Activated CD8-positive, alpha-beta memory T cell treated with anti-CD3 and anti-CD28 coated beads, Interleukin-2, amount 50 U/mL, for 24 hours (primary cell): ENCODE data around the gene ZNF532.

Experiments used
- DNase-seq: peaks from one replicate; pipeline ENCODE4 v3.0.0-alpha.2; 2020; ENCODE audit errors: extremely low read depth

ZNF532 gene

GRCh38 chr18:58947136-58947732, 82.6 kb downstream of the ZNF532 start:
- no peak for DNase-seq

GRCh38 chr18:58949031-58949430, 84.4 kb downstream of the ZNF532 start:
- no peak for DNase-seq

GRCh38 chr18:58951986-58952702, 87.5 kb downstream of the ZNF532 start:
- no peak for DNase-seq

- no peak for DNase-seq
Measured at GRCh38 chr18:58952858-58953257, 88.2 kb downstream of the ZNF532 start.

- DNase-seq = no peak
Measured at GRCh38 chr18:58953627-58954026, 89.0 kb downstream of the ZNF532 start.

GRCh38 chr18:58955001-58955400, 90.3 kb downstream of the ZNF532 start:
- DNase-seq = no peak

- no peak for DNase-seq
Measured at GRCh38 chr18:58955738-58956137, 91.1 kb downstream of the ZNF532 start.

- no peak for DNase-seq
Measured at GRCh38 chr18:58958628-58959027, 94.0 kb downstream of the ZNF532 start.

- DNase-seq = no peak
Measured at GRCh38 chr18:58960508-58960907, 95.8 kb downstream of the ZNF532 start.

- DNase-seq = no peak
Measured at GRCh38 chr18:58960946-58961722, 96.5 kb downstream of the ZNF532 start.

- DNase-seq = no peak
Measured at GRCh38 chr18:58962336-58962735, 97.7 kb downstream of the ZNF532 start.

GRCh38 chr18:58965291-58966004, 100.8 kb downstream of the ZNF532 start:
- no peak for DNase-seq

GRCh38 chr18:58966005-58966677, 101.5 kb downstream of the ZNF532 start:
- DNase-seq = no peak

- DNase-seq = no peak
Measured at GRCh38 chr18:58966704-58967103, 102.0 kb downstream of the ZNF532 start.

GRCh38 chr18:58967751-58968254, 103.1 kb downstream of the ZNF532 start:
- no peak for DNase-seq

- DNase-seq = no peak
Measured at GRCh38 chr18:58970943-58971790, 106.5 kb downstream of the ZNF532 start.

- no peak for DNase-seq
Measured at GRCh38 chr18:58975296-58975695, 110.6 kb downstream of the ZNF532 start.

GRCh38 chr18:58975781-58976180, 111.1 kb downstream of the ZNF532 start:
- no peak for DNase-seq

GRCh38 chr18:58977223-58977622, 112.5 kb downstream of the ZNF532 start:
- DNase-seq = no peak

- DNase-seq = no peak
Measured at GRCh38 chr18:58977801-58978200, 113.1 kb downstream of the ZNF532 start.
